ENCODE measurements around the gene AQP1. TPM values are rescaled to one million over a fixed set of nuclear protein-coding genes. Genes with fewer than 3 reads are reported as not detected.

Gene AQP1
- total and polyA plus RNA-seq, 2 of the 8 experiments (the other 6 are each of a cell fraction or from before 2014, with no cell fraction given), result 0.18 to 0.19 TPM

DNA sequence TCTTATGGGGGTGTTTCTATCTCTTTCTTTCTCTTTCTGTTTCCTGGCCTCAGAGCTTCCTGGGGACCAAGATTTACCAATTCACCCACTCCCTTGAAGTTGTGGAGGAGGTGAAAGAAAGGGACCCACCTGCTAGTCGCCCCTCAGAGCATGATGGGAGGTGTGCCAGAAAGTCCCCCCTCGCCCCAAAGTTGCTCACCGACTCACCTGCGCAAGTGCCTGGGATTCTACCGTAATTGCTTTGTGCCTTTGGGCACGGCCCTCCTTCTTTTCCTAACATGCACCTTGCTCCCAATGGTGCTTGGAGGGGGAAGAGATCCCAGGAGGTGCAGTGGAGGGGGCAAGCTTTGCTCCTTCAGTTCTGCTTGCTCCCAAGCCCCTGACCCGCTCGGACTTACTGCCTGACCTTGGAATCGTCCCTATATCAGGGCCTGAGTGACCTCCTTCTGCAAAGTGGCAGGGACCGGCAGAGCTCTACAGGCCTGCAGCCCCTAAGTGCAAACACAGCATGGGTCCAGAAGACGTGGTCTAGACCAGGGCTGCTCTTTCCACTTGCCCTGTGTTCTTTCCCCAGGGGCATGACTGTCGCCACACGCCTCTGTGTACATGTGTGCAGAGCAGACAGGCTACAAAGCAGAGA is 12.2 kb downstream of the AQP1 start:
- Histone ChIP-seq H3K36me3 (ENCODE audit: control insufficient read depth in 2 of 4, insufficient read depth in 4 of 4, low read length in 3 of 4) (no peaks in the 10 kb centered on the region), H4K20me1 (replicated peaks in 1 of 2; ENCODE audit: control insufficient read depth in 1 of 2, insufficient read depth in 2 of 2, low read length in 2 of 2) (no peaks in the 10 kb centered on the region), H3K4ac (replicated peaks; ENCODE audit: insufficient read length, low read depth, low read length) (no peak overlapping the region), H2BK15ac (ENCODE audit: low read length) (no peak overlapping the region), H3K18ac (ENCODE audit: extremely low read depth, low read length) (no peak overlapping the region), H2BK120ac (replicated peaks; ENCODE audit: low read depth, low read length) (no peak overlapping the region), H3K27me3 (replicated peaks in 1 of 4; ENCODE audit: control insufficient read depth in 3 of 4, extremely low read depth in 1 of 4, insufficient read depth in 3 of 4, low read length in 3 of 4) (no peaks in the 10 kb centered on the region; a peak in 1 of 7 replicates), H3K56ac (replicated peaks; ENCODE audit: insufficient read length, low read depth, low read length) (no peak overlapping the region), H2BK5ac (ENCODE audit: low read depth, low read length) (no peak overlapping the region), H2AK5ac (ENCODE audit: low read depth, low read length) (no peak overlapping the region), H4K91ac (replicated peaks; ENCODE audit: insufficient read length, low read length) (no peak overlapping the region), H4K8ac (ENCODE audit: extremely low read depth, insufficient read depth, low read length) (no peak overlapping the region), H4K5ac (ENCODE audit: insufficient read length, low read depth, low read length) (no peak overlapping the region), H2BK12ac (ENCODE audit: low read depth, low read length) (no peak overlapping the region), H2AFZ (ENCODE audit: low read length) (no peak overlapping the region), H3K79me1 (ENCODE audit: low read depth, low read length) (no peaks in the 10 kb centered on the region), H3K23ac (ENCODE audit: insufficient read length) (no peak overlapping the region), H2BK20ac (ENCODE audit: low read length) (no peak overlapping the region), H3K14ac (ENCODE audit: insufficient read length) (no peak overlapping the region), H3K23me2 (ENCODE audit: low read depth, low read length) (no peaks in the 10 kb centered on the region), H3K9me3 (ENCODE audit: insufficient read depth in 2 of 2, low read depth in 1 of 2, low read length in 1 of 2) (no peaks in the 10 kb centered on the region), H3K4me2 (ENCODE audit: insufficient read depth in 1 of 2, low read depth in 2 of 2, low read length in 2 of 2) (no peak overlapping the region), H3K79me2 (ENCODE audit: control insufficient read depth in 1 of 2, insufficient read depth in 2 of 2, low read length in 2 of 2) (no peaks in the 10 kb centered on the region), H3K27ac (ENCODE audit: low read depth, low read length) (no peak overlapping the region), H3K9ac (replicated peaks in 1 of 4; ENCODE audit: extremely low read depth in 1 of 4, low read depth in 3 of 4, low read length in 3 of 4) (no peak overlapping the region), H3K4me3 (ENCODE audit: extremely low read depth in 1 of 4, insufficient read depth in 2 of 4, low read depth in 3 of 4, low read length in 4 of 4) (no peak overlapping the region), H3K4me1 (replicated peaks in 1 of 4; ENCODE audit: control insufficient read depth in 3 of 4, insufficient read depth in 4 of 4, low read length in 3 of 4) (no peaks in the 10 kb centered on the region)
- ChIA-PET CTCF (ENCODE audit: partially characterized antibody) (interaction anchor here (1.1 to 2.0 kb wide), 5 partner anchors 15 to 132 kb away, joined by 3 to 9 read pairs (median 5); no protein-coding TSS in a partner anchor), POLR2A (ENCODE audit: partially characterized antibody) (no interaction called here)
- 86% methylated on average over 13 of the region's 13 CpGs; no CpG with 5 or more reads in 1 of the 2 experiments for WGBS, 2 experiments (ENCODE audit: extremely low coverage in 1 of 2, insufficient coverage in 1 of 2, insufficient read length in 1 of 2, insufficient replicate concordance in 2 of 2, low coverage in 1 of 2, low lambda C conversion rate in 2 of 2, missing lambda C conversion rate in 1 of 2)
- DNase-seq (ENCODE audit: low read depth in 1 of 2, low spot score in 2 of 2) (peak in 1 of 2 experiments; percentile 30), FAIRE-seq (no peak)
- TF ChIP-seq EGR1 (IDR thresholded peaks at IDR 0.05; ENCODE audit: borderline replicate concordance, low read depth, low read length) (no peak), POLR2AphosphoS5 (IDR thresholded peaks at IDR 0.05; ENCODE audit: low read depth, low read length) (no peak), GABPA (IDR thresholded peaks at IDR 0.05; ENCODE audit: borderline replicate concordance, insufficient read depth, low read length) (no peak), RNF2 (IDR thresholded peaks at IDR 0.05; ENCODE audit: borderline replicate concordance, low read depth, low read length, missing control alignments, poor library complexity, severe bottlenecking) (no peak)
